Measurements from ENCODE around the gene RUVBL2.

- TF ChIP-seq CTCF (conservative IDR thresholded peaks at IDR 0.05; ENCODE audit: low read depth, low read length) (peak; percentile 94), EZH2 (IDR thresholded peaks at IDR 0.05; ENCODE audit: borderline replicate concordance, low read depth, low read length, poor library complexity, severe bottlenecking) (no peak)
These were observed 6.0 kb downstream of the RUVBL2 start for GRCh38 chr19:48999481-49000325.
